ENCODE data around the gene CHCHD3.

DNA sequence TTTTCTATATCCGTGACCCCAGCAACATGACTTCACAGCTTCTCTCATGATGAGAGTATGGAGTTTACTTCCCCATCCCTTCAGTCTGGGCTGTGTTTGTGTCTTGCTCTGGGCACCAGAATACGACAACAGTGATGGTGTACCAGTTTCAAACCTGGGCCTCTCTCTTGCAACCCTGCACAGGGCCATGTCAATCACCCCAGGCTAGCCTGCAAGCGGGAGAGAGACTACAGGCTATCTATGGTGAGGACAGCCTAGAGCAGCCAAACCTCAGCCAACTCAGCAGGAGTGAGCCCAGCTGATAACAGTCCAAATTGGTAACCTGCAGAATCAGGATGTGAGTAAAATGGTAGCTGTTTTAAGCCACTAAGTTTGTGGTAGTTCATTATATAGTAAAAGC lies 235.8 kb downstream of the CHCHD3 start:
- TF ChIP-seq, protein P1, sequence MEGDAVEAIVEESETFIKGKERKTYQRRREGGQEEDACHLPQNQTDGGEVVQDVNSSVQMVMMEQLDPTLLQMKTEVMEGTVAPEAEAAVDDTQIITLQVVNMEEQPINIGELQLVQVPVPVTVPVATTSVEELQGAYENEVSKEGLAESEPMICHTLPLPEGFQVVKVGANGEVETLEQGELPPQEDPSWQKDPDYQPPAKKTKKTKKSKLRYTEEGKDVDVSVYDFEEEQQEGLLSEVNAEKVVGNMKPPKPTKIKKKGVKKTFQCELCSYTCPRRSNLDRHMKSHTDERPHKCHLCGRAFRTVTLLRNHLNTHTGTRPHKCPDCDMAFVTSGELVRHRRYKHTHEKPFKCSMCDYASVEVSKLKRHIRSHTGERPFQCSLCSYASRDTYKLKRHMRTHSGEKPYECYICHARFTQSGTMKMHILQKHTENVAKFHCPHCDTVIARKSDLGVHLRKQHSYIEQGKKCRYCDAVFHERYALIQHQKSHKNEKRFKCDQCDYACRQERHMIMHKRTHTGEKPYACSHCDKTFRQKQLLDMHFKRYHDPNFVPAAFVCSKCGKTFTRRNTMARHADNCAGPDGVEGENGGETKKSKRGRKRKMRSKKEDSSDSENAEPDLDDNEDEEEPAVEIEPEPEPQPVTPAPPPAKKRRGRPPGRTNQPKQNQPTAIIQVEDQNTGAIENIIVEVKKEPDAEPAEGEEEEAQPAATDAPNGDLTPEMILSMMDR (IDR thresholded peaks at IDR 0.05), result no peak
- TF ChIP-seq POLR2A (IDR thresholded peaks at IDR 0.05) (no peak), EP300 (IDR thresholded peaks at IDR 0.05) (no peak)

All from tibial nerve (tissue), 4 donors.